H9 (cell line): Measurements from ENCODE around the gene CDHR2. TPM values are rescaled to one million over a fixed set of nuclear protein-coding genes. Genes with fewer than 3 reads are reported as not detected.

Source experiments
- DNase-seq: peaks from one replicate; pipeline ENCODE4 v3.0.0-alpha.2; 2017
- H2AFZ ChIP-seq: one replicate; pipeline ENCODE4 v1.6.1; 2013; ENCODE audit warnings: mild to moderate bottlenecking, low read length, control low read depth, moderate library complexity
- H2AK5ac ChIP-seq: 2 replicates; pipeline ENCODE4 v1.6.1; 2013; ENCODE audit warnings: low read length, control low read depth, mixed read lengths; ENCODE audit not compliant: insufficient read length
- H2BK120ac ChIP-seq: one replicate; pipeline ENCODE4 v1.6.1; 2013; ENCODE audit warnings: low read depth, mild to moderate bottlenecking, low read length, control low read depth, inconsistent platforms; ENCODE audit not compliant: poor library complexity, severe bottlenecking
- H2BK12ac ChIP-seq: 2 replicates; pipeline ENCODE4 v1.6.1; 2013; ENCODE audit warnings: low read length, control low read depth, mixed read lengths, low read depth; ENCODE audit not compliant: insufficient read length
- H2BK15ac ChIP-seq: 2 replicates; pipeline ENCODE4 v1.6.1; 2013; ENCODE audit warnings: low read depth, low read length, control low read depth
- H2BK20ac ChIP-seq: one replicate; pipeline ENCODE4 v1.6.1; 2013; ENCODE audit warnings: low read depth, mild to moderate bottlenecking, low read length, control low read depth, inconsistent platforms; ENCODE audit not compliant: poor library complexity, severe bottlenecking
- H2BK5ac ChIP-seq: 2 replicates; pipeline ENCODE4 v1.6.1; 2013; ENCODE audit warnings: low read length, control low read depth, mixed read lengths; ENCODE audit not compliant: insufficient read length
- H3K14ac ChIP-seq: 2 replicates; pipeline ENCODE4 v1.6.1; 2013; ENCODE audit warnings: low read length, control low read depth; ENCODE audit not compliant: insufficient read depth
- H3K18ac ChIP-seq: 2 replicates; pipeline ENCODE4 v1.6.1; 2013; ENCODE audit warnings: low read depth, mild to moderate bottlenecking, mixed read lengths, low read length, control low read depth; ENCODE audit not compliant: insufficient read length
- H3K23ac ChIP-seq: 2 replicates; pipeline ENCODE4 v1.6.1; 2013; ENCODE audit warnings: low read length, control low read depth, mixed read lengths, low read depth; ENCODE audit not compliant: insufficient read length
- H3K23me2 ChIP-seq: 2 replicates; pipeline ENCODE4 v1.6.1; 2013; ENCODE audit warnings: low read depth, mild to moderate bottlenecking, mixed read lengths, low read length, control low read depth; ENCODE audit not compliant: insufficient read length, poor library complexity, severe bottlenecking
- H3K27ac ChIP-seq: 2 replicates; pipeline ENCODE4 v1.5.1; 2013; ENCODE audit warnings: low read length, control low read depth, mixed read lengths, low read depth; ENCODE audit not compliant: insufficient read length
- H3K27me3 ChIP-seq: 2 replicates; pipeline ENCODE4 v1.6.1; 2013; ENCODE audit warnings: low read length, control low read depth, inconsistent platforms; ENCODE audit not compliant: insufficient read depth
- H3K4ac ChIP-seq: 2 replicates; pipeline ENCODE4 v1.6.1; 2013; ENCODE audit warnings: low read depth, mild to moderate bottlenecking, control low read depth, inconsistent platforms, low read length, moderate library complexity
- H3K4me1 ChIP-seq: 2 replicates; pipeline ENCODE4 v1.6.1; 2013; ENCODE audit warnings: low read length, control low read depth, inconsistent platforms; ENCODE audit not compliant: insufficient read depth
- H3K4me2 ChIP-seq: 2 replicates; pipeline ENCODE4 v1.6.1; 2013; ENCODE audit warnings: low read length, control low read depth, mixed read lengths; ENCODE audit not compliant: insufficient read length, insufficient read depth
- H3K56ac ChIP-seq: 2 replicates; pipeline ENCODE4 v1.6.1; 2013; ENCODE audit warnings: low read depth, mild to moderate bottlenecking, mixed read lengths, low read length, control low read depth; ENCODE audit not compliant: insufficient read length
- H3K79me1 ChIP-seq: 2 replicates; pipeline ENCODE4 v1.6.1; 2013; ENCODE audit warnings: low read depth, mild to moderate bottlenecking, moderate library complexity, low read length, control low read depth, inconsistent platforms; ENCODE audit not compliant: insufficient read depth, poor library complexity, severe bottlenecking
- H3K79me2 ChIP-seq: 2 replicates; pipeline ENCODE4 v1.6.1; 2013; ENCODE audit warnings: low read length, control low read depth, inconsistent platforms; ENCODE audit not compliant: insufficient read depth
- H3K9ac ChIP-seq: 2 replicates; pipeline ENCODE4 v1.6.1; 2013; ENCODE audit warnings: low read length, control low read depth, mixed read lengths; ENCODE audit not compliant: insufficient read length; ENCODE audit errors: extremely low read depth
- H3K9me3 ChIP-seq: one replicate; pipeline ENCODE4 v1.6.1; 2013; ENCODE audit warnings: low read depth, low read length, inconsistent platforms; ENCODE audit not compliant: control insufficient read depth
- H3T11ph ChIP-seq: one replicate; pipeline ENCODE4 v1.6.1; 2013; ENCODE audit warnings: mild to moderate bottlenecking, low read length, control low read depth, inconsistent platforms
- H4K20me1 ChIP-seq: one replicate; pipeline ENCODE4 v1.6.1; 2013; ENCODE audit not compliant: control insufficient read depth, insufficient read length, insufficient read depth
- H4K5ac ChIP-seq: 2 replicates; pipeline ENCODE4 v1.6.1; 2013; ENCODE audit warnings: low read depth, mild to moderate bottlenecking, mixed read lengths, low read length, control low read depth; ENCODE audit not compliant: insufficient read length
- H4K8ac ChIP-seq: replicated peaks from 2 replicates; pipeline ENCODE4 v1.6.1; 2013; ENCODE audit warnings: low read length, control low read depth, mixed read lengths, low read depth; ENCODE audit not compliant: insufficient read length
- H4K91ac ChIP-seq: 2 replicates; pipeline ENCODE4 v1.6.1; 2013; ENCODE audit warnings: low read depth, mild to moderate bottlenecking, moderate library complexity, mixed read lengths, low read length, control low read depth; ENCODE audit not compliant: insufficient read length
- H3K27ac Mint-ChIP-seq, 3 experiments: 2 replicates in 2 of 3; 3 replicates in 1 of 3; pipeline ENCODE4 v1.8.0; 2020 to 2021; ENCODE audit warnings: mixed read lengths in 3 of 3, mild to moderate bottlenecking in 1 of 3, moderate library complexity in 1 of 3
- H3K27me3 Mint-ChIP-seq: 2 replicates; pipeline ENCODE4 v1.8.0; 2021; ENCODE audit warnings: low read depth, mild to moderate bottlenecking, moderate library complexity, mixed read lengths
- H3K36me3 Mint-ChIP-seq, 3 experiments: 2 replicates in 2 of 3; 3 replicates in 1 of 3; pipeline ENCODE4 v1.8.0; 2020 to 2021; ENCODE audit warnings: low read depth in 3 of 3, mixed read lengths in 3 of 3; ENCODE audit not compliant: insufficient read depth in 1 of 3
- H3K4me1 Mint-ChIP-seq, 2 experiments: 2 replicates each; pipeline ENCODE4 v1.8.0; 2020; ENCODE audit warnings: mixed read lengths in 2 of 2
- H3K4me3 Mint-ChIP-seq, 2 experiments: 2 replicates in 1 of 2; 3 replicates in 1 of 2; pipeline ENCODE4 v1.8.0; 2020 to 2021; ENCODE audit warnings: mild to moderate bottlenecking in 2 of 2, mixed read lengths in 2 of 2, moderate library complexity in 1 of 2
- H3K9me3 Mint-ChIP-seq, 2 experiments: 2 replicates in 1 of 2; 3 replicates in 1 of 2; pipeline ENCODE4 v1.8.0; 2020; ENCODE audit warnings: mild to moderate bottlenecking in 2 of 2, mixed read lengths in 2 of 2, moderate library complexity in 1 of 2
- CTCF ChIP-seq: fragments of 200-600 bp; sonication (generic); conservative IDR thresholded peaks from 3 replicates; pipeline ENCODE4 v1.8.0; 2021; ENCODE audit warnings: antibody characterized with exemption, mild to moderate bottlenecking
- WGBS: extraction: QIAGEN DNeasy Blood & Tissue Kit; methylation state at CpG from one replicate; pipeline ENCODE4 v1.1.7; 2013; ENCODE audit warnings: missing lambda C conversion rate, low lambda C conversion rate, mixed read lengths; ENCODE audit not compliant: insufficient read length; ENCODE audit errors: extremely low coverage; 5-methylcytosine and 5-hydroxymethylcytosine counted together
- total RNA-seq: library from RNA; stranded (reverse); gene quantifications from 2 replicates; pipeline ENCODE4 v1.2.1, GENCODE V29; 2021

The CDHR2 gene
- total RNA-seq, 1 experiment from 2014 or later = 0.90 TPM

GRCh38 chr5:176517053-176517661, 32.0 kb upstream of the CDHR2 start:
- H2BK120ac ChIP-seq = no peak overlapping the region
- H3K23ac ChIP-seq = no peak overlapping the region
- H4K91ac ChIP-seq = no peak overlapping the region
- H3K4me2 ChIP-seq = no peak overlapping the region
- H3K9me3 ChIP-seq = no peaks in the 10 kb centered on the region
- Mint-ChIP-seq H3K27ac (no peak overlapping the region), H3K4me1 (peaks cover 17 to 18% of the 10 kb centered on the region in 2 experiments), H3K27me3 (peaks cover 5% of the 10 kb centered on the region), H3K36me3 (no peaks in the 10 kb centered on the region), H3K9me3 (no peaks in the 10 kb centered on the region), H3K4me3 (no peak overlapping the region)
- H4K20me1 ChIP-seq = no peaks in the 10 kb centered on the region
- no peak overlapping the region for H3K14ac ChIP-seq
- H3K79me1 ChIP-seq = no peaks in the 10 kb centered on the region
- H2BK15ac ChIP-seq = no peak overlapping the region
- H3K27ac ChIP-seq = no peak overlapping the region
- H3K9ac ChIP-seq = no peak overlapping the region
- H3K4me1 ChIP-seq = no peaks in the 10 kb centered on the region
- no peak overlapping the region for H2BK20ac ChIP-seq
- no peak for TF ChIP-seq CTCF
- no peaks in the 10 kb centered on the region for H3K79me2 ChIP-seq
- 0 out of 2 replicates have a peak, but pooled peaks cover 2% of the 10 kb centered on the region for H3K27me3 ChIP-seq
- no peak overlapping the region for H3K18ac ChIP-seq
- H2AK5ac ChIP-seq = no peak overlapping the region
- WGBS = no CpG with 5 or more reads among the region's 7 CpGs
- H3T11ph ChIP-seq = no peak overlapping the region
- H4K5ac ChIP-seq = no peak overlapping the region
- DNase-seq = no peak
- H3K23me2 ChIP-seq = no peaks in the 10 kb centered on the region
- H4K8ac ChIP-seq = no peak overlapping the region
- H3K56ac ChIP-seq = no peak overlapping the region
- H2BK12ac ChIP-seq = no peak overlapping the region
- H3K4ac ChIP-seq = no peak overlapping the region
- no peak overlapping the region for H2BK5ac ChIP-seq
- H2AFZ ChIP-seq = no peak overlapping the region
